22Rv1 (cell line): ENCODE data around the gene BIN2.

Source experiments
- H3K27ac ChIP-seq: fragments of 450-650 bp; 2 replicates; pipeline ENCODE4 v1.5.1; 2017
- CTCF ChIP-seq: fragments of 450-650 bp; IDR thresholded peaks from 2 replicates; pipeline ENCODE4 v1.5.1; 2017; ENCODE audit warnings: mild to moderate bottlenecking
- ZFX ChIP-seq: fragments of 450-650 bp; IDR thresholded peaks from 2 replicates; pipeline ENCODE4 v1.6.1; 2017; ENCODE audit warnings: antibody characterized with exemption, borderline replicate concordance

BIN2 gene

GRCh38 chr12:51323966-51324895, at the start of gene BIN2:
Gene BIN2 (minus strand): TSS chr12:51324174. CDS start chr12:51324102, 72 bp downstream.
- no peak within 1 kb of the TSS for H3K27ac ChIP-seq
- TF ChIP-seq CTCF (no peak), ZFX (no peak)

DNA sequence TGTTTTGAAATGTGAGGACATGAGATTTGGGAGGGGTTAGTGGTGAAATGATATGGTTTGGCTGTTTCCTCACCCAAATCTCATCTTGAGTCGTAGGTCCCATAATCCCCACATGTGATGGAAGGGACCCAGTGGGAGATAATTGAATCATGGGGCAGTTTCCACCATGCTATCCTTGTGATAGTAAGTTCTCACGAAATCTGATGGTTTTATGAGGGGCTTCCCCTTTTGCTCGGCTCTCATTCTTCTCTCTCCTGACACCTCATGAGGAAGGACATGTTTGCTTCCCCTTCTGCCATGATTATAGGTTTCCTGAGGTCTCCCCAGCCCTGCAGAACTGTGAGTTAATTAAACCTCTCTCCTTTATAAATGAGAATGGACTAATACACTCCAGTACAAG, 49.2 kb upstream of the BIN2 start:
- TF ChIP-seq CTCF (no peak), ZFX (no peak)
- H3K27ac ChIP-seq: no peak overlapping the region

- no peak for TF ChIP-seq ZFX
- no peak for TF ChIP-seq CTCF
- no peak overlapping the region for H3K27ac ChIP-seq
These were observed 48.0 kb upstream of the BIN2 start for GRCh38 chr12:51372021-51372420.

DNA sequence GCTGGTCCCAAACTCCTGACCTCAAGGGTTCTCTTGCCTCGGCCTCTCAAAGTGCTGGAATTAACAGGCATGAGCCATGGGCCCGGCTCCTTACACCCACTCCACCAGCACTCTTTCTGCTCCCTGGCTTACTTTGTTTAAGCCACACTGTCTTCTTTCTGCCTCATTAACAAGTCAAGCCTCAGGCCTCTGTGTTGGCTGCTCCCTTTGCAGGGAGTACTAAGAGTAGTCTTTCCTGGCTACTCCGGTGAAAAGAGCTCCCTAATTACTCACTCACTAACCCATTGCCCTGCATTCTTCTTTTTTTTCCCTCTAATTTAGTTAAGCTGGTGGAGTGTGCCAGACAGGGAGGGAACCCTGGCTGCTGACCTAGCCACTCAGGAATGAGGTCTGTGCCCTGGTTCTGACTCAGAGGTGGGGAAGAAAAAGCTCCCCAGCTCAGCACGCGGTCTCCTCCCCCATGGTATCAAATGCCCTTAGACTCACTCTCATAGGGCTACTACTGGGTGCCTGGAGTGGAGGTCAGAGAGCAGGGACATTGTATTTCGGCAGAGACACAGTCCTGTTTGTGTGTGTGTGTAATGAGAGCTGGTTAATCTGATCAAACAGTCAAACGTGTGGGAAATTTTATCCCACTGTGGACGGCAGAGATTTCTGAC, 47.5 kb upstream of the BIN2 start:
- TF ChIP-seq ZFX: no peak
- no peak for TF ChIP-seq CTCF
- H3K27ac ChIP-seq: no peak overlapping the region

DNA sequence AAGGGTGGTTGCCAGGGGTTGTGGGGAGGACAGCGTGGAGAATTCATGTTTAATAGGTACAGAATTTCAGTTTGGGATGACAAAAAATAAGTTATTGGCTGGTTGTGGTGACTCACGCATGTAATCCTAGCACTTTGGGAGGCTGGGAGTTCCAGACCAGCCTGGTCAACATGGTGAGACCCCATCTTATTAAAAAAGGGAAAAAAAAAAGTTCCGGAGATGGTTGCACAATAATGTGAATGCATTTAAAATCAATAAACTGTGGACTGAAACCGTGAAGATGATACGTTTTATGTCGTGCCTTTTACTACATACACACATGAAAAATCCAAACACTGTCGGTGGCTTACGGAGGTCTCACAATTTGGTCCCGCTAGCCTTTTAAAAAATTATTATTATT, 46.7 kb upstream of the BIN2 start:
- no peak for TF ChIP-seq CTCF
- no peak for TF ChIP-seq ZFX
- no peak overlapping the region for H3K27ac ChIP-seq

DNA sequence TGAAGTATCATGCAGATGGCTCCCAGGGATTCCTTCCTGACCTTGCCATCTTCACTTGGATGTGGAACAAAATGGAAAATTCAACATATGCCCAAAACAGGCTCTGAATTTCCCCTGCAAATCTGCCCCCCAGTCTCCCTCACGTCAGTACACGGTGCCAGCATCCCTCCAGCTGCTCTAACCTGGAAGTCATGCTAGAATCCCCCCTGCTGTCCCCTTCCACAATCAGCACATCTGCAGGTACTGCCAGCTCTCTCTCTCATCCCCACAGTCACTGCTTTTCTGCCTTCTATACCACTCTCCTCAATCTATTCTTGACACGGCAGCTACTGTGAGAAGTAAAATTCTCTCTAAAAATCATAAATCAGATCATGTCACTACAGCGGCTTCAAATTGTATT, 45.6 kb upstream of the BIN2 start:
- H3K27ac ChIP-seq: no peak overlapping the region
- TF ChIP-seq ZFX (no peak), CTCF (no peak)
